Activated CD8-positive, alpha-beta memory T cell treated with anti-CD3 and anti-CD28 coated beads, Interleukin-2, amount 50 U/mL, for 1 hour (primary cell): ENCODE results near the gene MYH11.
A peak's percentile ranks its signal among the peaks of the same experiment; 100 is the strongest.

Experiments
- DNase-seq: peaks from one replicate; pipeline ENCODE4 v3.0.0-alpha.2; 2020; ENCODE audit errors: extremely low read depth

The MYH11 gene

DNA sequence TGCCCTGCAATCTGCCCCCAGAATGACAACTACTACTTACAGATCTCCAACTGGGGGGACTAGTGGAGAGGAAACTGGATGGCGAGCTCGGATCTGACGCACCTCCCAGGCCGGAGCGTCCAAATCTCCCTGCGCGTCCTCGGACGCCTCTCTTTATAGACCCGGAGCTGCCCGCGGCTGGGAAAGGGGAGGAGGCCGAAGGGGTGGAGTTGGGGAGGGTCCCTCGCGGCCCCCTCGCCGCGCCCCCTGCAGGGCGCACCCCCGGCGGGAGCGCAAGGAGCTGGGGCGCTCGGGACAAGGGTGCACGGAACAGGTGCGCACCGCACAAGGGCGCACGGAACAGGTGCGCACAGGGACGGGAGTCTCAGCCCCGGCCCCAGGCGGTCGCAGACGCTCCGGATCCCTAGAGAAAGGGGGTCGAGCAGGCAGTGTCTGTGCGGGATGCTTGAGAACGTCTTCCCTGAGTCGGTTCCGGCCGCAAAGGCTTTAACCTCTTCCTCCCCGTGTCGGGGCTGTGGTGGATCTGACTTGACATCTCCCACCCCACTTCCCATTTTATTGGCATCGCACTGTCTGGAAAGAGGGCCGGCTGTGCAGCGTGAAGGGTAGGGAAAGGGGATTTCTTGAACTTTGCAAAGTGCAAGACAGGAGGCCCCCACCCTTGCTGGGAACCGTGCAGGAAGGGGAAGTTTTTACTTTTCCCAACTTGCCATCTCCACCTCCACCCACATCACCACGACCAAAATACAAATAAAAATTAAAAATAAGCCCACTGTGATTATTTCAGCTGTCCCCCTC, at the start of gene MYH11:
Gene MYH11, minus strand, starts transcription at position 128 of the 798 bp plus-strand sequence. CDS start 18,776 bp downstream, outside the sequence.
- DNase-seq: no peak

DNA sequence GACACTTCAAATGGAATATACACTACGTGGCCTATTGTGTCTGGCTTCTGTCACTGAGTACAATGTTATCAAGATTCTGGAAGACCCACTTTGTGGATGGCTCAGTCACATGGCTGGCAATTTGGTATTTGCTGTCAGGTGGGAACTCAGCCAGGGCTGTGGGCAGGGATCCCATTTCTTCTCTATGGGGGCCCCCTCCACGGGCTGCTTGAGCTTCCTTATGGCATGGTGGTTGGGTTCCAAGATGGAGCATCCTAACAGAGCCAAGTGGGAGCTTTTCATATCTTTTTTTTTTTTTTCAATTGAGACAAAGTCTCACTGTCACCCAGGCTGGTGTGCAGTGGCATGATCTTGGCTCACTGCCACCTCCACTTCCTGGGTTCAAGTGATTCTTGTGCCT, 49.6 kb upstream of the MYH11 start:
- no peak for DNase-seq

DNA sequence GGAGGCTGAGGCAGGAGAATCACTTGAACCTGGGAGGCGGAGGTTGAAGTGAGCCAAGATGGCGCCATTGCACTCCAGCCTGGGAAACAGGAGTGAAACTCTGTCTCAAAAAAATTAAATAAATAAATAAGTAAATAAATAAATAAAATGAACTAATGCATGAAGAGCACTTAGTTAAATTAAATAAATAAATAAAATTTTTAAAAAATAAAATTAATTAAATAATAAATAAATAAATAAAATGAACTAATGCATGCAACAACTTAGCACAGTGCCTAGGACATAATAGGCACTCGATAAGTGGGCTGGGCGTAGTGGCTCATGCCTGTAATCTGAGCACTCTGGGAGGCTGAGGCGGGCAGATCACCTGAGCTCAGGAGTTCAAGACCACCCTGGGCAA, 47.1 kb upstream of the MYH11 start:
- no peak for DNase-seq

DNA sequence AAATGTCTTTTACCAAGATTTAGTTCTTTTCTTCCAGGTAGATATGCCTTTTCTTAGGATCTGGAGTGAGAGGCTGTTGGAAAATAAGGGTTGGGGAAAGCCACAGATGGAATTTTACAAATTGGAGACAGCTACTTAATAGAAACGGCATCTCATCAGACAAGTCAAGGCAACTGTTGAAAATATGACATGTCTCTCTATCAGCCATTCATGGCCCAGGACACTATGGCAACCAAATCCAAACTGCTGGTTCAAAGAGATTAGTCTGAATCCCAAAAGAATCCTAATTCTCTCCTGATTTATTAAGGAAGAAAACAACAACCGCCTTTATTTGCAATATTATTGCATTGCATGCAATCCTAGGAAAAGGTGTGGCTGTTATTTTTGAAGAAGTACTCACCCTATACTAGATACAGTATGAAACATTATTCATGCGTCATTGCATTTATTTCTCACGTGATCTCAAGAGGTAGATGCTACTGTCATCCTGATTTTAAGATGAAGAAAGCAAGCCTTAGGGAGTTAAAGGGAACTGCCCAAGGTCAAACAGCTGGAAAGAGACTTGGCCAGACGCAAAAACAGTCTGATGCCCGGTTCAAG, 44.2 kb upstream of the MYH11 start:
- no peak for DNase-seq

DNA sequence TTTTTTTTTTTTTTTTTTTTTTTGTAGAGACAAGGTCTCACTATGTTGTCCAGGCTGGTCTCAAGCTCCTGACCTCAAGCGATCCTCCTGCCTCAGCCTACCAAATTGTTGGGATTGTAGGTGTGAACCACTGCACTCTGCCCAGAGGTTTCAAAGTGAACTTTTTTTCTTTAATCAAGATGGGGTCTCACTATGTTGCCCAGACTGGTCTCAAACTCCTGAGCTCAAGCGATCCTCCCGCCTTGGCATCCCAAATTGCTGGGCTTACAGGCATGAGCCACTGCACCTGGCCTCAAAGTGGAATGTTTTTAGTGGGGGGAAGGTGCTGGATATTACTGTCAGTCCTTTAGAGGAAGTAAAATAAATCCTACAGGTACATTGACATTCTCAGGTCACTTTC, 43.5 kb upstream of the MYH11 start:
- DNase-seq: no peak

DNA sequence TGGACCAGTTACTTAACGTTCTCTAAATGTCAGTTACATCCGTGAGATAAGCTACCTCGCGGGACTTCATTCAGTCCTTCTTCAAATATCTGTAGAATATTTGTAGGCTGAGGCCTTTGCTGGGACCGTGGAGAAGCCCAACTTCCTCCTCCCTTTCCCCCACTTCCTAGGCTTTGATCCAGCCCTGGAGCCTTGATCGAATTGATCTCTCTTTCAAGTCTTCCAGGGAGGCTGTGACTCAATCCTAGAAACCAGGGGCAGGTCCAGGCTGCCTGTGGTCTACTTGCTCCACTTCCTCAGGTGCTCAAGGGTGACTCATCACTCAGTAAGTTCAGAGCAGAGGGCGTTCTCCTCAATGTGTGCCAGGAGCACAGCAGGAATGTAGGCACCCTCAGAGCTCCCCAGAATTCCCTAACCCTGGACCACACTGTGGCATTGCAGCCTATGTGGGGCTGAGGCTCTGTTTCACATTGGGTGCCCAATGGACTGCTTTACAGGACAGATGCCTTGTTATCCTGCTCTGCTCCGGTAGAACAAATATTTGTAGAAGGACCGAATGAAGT, 42.8 kb upstream of the MYH11 start:
- no peak for DNase-seq

DNA sequence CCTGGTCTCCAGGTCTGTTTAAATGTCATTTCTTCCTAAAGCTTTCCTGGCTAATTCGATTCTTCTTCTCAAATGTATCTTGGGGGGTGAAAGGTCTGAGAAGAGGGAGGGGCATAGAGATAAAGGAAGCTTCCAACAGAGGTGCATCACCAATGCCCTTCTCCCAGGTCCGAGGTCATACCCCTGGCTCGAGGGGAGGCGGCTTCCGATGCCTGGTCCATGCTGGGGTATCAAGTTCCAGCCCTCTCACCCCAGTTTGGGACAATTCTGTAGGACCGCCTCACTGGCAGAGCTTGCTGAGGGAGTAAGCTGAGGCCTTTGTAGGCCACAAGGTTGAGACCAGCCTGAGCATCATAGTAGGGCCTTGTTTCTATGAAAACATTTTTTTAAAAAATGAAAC, 41.8 kb upstream of the MYH11 start:
- no peak for DNase-seq

DNA sequence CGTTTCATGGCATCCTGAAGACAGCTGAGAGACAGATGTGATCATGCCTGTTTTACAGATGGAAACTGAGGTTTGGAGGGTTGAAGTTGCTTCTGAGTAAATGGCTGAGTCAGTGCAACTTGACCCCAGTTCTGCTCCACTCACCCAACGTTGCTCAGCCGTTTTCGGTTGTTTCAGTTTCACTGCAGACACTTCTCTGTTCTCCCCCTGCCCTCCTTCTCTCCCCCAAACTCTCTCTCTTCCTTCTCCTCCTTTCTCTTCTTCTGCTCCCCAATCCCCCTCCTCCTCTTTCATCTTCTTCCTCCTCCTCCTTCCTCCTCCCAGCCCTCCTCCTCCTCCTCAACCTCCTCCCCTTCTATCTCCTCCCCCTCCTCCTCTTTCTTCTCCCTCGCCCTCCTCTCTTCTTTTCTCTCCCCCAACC, 41.0 kb upstream of the MYH11 start:
- no peak for DNase-seq

DNA sequence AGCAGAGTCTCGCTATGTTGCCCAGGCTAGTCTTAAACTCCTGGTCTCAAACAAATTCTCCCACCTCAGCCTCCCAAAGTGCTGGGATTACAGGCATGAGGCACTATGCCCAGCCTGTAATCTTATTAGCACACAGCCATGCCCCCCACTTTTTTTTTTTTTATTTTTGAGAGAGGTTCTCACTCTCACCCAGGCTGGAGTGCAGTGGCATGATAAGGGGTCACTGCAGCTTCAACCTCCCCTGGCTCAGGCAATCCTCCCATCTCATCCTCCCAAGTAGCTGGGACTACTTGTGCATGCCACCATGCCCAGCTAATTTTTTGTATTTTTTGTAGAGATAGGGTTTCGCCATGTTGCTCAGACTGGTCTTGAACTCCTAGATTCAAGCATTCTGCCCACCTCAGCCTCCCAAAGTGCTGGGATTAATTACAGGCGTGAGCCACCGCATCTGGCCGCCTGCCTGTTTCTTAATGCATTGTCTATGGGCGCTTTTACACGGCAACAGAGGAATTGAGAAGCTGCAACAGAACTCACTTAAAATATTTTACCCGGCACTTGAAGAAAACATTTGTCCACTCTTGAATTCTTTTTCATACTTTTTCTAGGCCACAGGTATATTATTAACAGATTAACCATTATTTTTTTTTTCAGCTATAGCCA, 40.4 kb upstream of the MYH11 start:
- DNase-seq: no peak

DNA sequence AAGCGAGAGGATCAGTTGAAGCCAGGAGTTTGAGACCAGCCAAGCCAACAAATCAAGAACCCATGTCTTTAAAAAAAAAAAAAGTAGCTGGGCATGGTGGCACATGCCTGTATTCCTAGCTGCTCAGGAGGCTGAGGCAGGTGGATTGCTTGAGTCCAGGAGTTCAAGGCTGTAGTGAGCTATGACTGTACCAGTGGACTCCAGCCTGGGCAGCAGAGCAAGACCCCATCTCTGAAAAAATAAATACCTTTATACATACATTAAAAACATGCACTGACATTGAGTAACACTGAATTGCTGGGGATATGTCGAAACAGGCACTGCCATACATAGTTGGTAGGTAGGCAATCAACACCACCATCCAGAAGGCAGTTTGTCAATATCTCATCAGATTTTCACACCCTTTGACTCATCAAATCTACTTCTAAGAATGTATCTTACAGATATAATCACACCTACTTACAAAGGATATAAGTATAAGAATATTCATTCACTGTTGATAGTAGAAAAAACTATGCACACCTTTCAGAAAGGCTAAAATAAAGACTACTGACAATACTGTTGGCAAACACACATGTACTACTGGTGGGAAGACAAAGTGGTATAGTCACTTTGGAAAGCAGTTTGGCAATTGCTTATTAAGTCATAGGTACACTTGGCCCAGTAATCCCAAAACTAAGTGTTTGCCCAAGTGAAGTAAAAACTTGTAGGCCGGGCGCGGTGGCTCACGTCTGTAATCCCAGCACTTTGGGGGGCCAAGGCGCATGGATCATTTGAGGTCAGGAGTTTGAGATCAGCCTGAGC, 37.9 kb upstream of the MYH11 start:
- no peak for DNase-seq

DNA sequence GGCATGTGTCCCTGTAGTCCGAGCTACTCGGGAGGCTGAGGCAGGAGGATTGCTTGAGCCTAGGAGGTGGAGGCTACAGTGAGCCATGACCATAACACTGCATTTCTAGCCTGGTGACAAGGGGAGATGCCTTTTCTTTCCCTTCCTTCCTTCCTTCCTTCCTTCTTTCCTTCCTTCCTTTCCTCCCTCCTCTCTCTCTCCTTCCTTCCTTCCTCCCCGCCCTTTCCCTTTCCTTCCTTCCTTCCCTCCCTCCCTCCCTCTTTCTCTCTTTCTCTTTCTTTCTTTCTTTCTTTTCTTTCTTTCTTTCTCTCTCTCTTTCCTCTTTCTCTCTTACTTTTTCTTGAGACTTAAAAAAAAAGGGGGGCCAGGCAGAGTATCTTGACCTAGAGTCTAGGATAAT, 34.7 kb upstream of the MYH11 start:
- no peak for DNase-seq

DNA sequence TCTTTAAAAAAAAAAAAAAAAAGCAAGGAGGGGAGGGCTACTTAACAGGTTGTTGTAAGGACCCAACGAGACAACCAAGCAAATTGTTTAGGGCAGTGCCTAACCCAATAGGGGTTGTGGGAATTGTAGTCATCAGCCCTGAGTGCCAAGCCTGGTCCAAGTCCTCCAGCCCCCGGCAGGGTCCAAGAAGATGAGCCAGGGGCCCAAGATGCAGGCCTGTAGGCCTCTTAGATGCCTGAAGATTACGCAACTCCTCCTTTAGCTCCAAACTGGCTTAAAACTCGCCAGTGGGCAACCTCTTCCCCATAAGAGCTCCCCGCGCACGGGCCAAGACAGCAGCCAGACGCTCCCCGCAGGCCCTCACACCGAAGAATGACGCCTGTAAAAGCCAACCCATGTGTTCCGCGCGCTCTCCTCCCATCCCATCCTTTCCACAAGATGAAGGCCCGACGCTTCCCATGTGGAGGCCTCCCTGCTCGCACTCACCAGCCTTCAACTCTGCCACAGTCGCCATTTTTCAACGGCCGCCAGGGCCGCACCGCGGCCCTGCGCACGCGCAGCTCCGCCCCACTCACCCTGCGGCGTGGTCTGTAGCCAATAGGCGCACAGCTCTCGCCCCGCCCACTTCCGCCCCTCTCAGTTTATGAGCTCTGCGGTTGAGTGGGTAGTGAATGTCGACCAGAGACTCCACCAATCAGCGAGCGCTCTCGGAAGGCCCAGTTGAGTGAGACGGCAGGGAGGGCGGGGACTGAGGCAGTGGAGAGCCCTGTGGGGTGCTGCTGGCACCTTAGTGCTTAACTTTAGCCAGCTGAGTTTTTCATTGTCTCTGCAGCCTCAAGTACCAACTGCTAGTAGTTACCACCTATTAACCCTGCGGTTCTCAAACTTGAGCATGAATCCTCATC, 31.5 kb upstream of the MYH11 start, which contains the start of gene CEP20:
Gene CEP20, minus strand, starts transcription at position 532 of the 905 bp plus-strand sequence. Its CDS starts 18 bp downstream, at position 514.
- DNase-seq: peak; percentile 100

DNA sequence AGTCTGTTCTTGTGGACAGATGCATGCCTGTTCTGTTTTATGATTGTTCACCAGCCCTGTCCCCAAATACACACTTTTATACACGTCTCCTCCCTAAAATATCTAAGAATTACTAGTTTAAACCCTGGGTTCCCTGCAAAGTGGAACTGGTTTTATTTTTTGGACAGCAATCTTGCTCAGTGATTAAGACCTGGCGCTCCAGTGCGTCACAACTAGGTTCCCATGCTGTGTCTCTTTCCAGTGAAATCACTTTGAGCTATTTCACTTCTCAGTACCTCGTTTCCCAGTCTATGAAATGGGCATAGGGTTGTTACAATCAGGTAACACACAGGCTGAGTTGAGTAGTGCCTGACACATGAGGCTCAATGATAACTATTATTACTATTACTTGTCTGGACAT, 30.5 kb upstream of the MYH11 start:
- DNase-seq: no peak

DNA sequence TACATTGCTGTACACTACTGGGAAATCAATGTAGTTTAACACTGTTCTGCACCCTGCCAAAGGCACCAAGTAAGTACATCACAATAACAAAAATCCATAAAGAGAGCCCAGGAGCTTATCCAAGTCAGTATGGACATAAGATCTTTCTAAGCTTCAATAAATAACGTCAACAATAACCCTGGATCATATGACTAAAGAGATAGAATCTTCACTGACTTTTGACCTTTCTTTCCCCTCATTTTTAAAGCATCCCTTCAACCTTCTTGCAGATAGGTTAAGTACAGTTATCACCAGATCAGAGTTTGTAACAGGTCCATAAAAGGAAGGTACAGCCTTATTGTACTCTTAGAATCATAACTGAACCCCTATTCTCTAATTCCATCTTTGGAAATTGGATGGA, 29.2 kb upstream of the MYH11 start:
- DNase-seq: no peak

DNA sequence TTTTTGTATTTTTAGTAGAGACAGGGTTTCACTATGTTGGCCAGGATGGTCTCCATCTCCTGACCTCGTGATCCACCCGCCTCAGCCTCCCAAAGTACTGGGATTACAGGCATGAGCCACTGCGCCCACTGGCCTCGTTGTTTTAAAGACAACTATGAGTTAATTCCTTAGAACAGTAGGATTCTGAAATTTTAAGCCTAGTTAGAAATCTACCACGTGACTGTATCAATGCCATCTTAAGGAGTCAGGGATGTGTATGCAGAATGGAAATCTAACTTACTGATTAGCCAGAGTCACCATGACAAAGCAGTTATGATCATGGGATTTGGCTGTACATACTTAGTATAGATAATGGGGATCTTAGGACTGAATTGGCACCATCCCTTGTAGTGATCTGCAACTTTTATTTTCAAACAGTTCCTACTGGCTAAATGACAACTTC, 28.8 kb upstream of the MYH11 start:
- no peak for DNase-seq

DNA sequence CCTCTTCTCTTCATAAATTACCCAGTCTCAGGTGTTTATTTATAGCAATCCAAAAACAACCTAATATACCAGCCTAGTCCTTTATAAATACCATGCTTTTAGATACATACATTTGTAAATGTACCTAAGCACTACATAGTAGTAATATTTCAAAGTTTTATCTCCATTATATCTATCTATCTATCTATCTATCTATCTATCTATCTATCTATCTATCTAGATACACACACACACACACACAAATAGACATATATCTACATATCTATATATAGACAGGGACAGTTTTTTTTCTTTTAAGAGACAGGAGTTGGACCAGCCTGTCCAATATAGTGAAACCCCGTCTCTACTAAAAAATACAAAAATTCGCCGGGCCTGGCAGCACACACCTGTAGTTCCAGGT, 25.7 kb upstream of the MYH11 start:
- no peak for DNase-seq

DNA sequence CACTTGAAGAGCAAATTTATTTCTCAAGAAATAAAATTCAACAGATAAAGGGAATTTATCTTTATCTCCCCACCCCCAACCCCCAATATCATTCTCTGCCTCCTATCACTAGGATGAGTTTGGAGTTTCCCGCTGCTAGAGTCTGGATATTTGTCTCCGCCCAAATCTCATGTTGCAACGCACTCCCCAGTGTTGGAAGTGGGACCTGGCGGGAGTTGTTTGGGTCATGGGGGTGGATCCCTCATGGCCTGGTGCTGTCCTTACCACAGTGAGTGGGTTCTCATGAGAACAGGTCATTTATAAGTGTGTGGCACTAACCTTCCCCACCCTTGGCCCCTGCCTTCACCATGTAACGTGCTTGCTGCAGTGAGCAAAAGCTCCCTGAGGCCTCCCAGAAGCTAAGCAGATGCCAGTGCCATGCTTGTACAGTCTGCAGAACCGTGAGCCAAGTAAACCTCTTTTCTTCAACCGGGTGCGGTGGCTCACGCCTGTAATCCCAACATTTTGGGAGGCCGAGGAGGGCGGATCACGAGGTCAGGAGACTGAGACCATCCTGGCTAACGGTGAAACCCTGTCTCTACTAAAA, 25.1 kb upstream of the MYH11 start:
- DNase-seq: no peak

DNA sequence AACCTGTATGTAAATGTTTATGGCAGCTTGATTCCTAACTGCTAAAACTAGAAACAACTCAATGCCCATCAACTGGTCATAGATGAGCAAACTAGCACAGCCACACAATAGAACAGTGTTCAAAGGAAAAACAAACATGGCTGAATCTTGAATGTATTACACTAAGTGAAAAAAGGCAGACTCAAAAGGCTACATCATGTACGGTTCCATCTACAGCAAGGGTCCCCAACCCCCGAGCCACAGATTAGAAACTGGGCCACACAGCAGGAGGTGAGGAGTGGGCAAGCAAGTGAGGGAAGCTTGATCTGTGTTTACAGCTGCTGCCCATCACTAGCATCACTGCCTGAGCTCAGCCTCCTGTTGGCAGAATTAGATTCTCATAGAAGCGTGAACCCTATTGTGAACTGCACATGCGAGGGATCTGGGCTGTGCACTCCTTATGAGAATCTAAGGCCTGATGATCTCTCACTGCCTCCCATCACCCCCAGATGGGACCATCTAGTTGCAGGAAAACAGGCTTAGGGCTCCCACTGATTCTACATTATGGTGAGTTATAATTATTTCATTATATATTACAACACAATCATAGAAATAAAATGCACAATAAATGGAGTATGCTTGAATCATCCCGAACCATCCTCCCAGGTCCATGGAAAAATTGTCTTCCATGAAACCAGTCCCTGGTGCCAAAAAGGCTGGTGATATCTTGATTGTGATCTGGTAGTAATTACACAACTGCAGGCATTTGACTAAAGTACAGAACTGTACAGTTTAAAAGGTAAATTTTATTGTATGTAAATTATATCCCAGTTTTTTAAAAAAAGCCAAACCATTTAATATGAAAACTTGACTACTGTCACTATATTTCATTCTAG, 23.8 kb upstream of the MYH11 start:
- no peak for DNase-seq

DNA sequence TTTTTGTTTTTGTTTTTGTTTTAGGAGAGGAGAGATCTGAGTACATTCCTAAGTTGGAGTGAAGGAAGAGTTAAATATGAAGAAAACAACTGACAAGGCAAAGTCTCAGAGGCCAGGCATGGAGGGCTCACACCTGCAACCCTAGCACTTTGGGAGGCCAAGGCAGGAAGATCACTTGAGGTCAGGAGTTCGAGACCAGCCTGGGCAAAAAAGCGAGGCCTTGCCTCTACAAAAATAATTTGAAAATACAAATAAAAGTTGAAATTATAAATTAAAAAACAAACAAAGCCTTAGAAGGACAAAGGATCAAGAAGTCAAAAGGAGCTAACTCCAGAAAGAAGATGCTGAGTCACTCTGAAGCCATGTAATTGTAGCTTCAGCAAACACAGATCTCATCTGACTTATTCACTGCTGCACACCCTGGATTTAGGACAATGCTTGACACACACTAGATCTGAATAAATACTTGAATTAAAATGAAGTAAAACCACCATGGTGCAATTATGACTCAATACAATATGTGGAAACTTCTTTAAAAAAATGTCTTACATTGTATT, 22.5 kb upstream of the MYH11 start:
- no peak for DNase-seq
